Stimulated activated CD4-positive, alpha-beta T cell treated with anti-CD3 and anti-CD28 coated beads, Interleukin-12 subunit alpha, Interleukin-12 subunit beta, amount 100 ng/mL, for 4 hours (primary cell): ENCODE measurements around the gene DCTN2.
"Not testable (repeated sequence)": the region's sequence is repeated elsewhere in the genome, so short reads cannot be mapped to it uniquely, and the experiment has no call there.

Source experiments
- DNase-seq: peaks from one replicate; pipeline ENCODE4 v3.0.0-alpha.2; 2020

DCTN2 gene

DNA sequence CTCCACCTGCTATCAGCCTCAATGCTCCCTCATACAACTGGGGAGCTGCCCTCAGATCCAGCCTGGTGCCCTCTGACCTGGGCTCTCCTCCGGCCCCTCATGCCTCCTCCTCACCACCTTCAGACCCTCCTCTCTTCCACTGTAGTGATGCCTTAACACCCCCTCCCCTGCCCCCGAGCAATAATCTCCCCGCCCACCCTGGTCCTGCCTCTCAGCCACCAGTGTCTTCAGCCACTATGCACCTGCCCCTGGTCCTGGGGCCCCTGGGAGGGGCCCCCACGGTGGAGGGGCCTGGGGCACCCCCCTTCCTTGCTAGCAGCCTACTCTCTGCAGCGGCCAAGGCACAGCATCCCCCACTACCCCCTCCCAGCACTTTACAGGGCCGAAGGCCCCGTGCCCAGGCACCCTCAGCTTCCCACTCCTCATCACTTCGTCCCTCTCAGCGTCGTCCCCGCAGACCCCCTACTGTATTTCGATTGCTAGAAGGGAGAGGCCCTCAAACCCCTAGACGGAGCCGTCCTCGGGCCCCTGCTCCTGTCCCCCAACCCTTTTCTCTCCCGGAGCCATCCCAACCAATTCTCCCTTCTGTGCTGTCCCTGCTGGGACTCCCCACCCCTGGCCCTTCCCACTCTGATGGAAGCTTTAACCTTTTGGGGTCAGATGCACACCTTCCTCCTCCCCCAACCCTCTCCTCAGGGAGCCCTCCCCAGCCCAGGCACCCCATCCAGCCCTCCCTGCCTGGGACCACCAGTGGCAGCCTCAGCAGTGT, 21.2 kb downstream of the DCTN2 start:
- DNase-seq: no peak

DNA sequence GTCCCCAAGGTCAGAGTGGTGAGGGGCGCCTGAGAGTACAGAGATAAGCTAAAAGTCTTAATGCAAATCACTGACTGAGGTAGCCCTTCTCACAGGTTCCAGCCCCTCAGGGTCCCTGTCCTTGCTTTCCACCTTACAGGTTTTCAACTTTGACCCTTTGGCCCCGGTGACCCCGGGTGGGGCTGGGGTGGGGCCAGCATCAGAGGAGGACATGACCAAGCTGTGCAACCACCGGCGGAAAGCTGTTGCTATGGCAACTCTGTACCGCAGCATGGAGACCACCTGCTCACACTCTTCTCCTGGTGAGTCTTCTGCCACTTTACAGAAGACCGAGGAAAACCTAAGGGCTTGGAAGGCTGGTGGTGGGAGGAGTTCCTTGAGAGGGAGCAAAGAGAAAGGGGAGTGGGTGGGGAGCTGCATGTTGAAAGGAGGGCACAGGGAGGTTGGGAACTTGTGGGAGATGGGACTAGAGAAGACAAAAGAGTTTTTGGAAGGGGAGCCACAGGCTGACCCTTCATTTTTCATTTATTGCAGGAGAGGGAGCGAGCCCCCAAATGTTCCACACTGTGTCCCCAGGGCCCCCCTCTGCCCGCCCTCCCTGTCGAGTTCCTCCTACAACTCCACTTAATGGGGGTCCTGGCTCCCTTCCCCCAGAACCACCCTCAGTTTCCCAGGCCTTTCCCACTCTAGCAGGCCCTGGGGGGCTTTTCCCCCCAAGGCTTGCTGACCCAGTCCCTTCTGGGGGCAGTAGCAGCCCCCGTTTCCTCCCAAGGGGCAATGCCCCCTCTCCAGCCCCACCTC, 22.0 kb downstream of the DCTN2 start:
- no peak for DNase-seq

DNA sequence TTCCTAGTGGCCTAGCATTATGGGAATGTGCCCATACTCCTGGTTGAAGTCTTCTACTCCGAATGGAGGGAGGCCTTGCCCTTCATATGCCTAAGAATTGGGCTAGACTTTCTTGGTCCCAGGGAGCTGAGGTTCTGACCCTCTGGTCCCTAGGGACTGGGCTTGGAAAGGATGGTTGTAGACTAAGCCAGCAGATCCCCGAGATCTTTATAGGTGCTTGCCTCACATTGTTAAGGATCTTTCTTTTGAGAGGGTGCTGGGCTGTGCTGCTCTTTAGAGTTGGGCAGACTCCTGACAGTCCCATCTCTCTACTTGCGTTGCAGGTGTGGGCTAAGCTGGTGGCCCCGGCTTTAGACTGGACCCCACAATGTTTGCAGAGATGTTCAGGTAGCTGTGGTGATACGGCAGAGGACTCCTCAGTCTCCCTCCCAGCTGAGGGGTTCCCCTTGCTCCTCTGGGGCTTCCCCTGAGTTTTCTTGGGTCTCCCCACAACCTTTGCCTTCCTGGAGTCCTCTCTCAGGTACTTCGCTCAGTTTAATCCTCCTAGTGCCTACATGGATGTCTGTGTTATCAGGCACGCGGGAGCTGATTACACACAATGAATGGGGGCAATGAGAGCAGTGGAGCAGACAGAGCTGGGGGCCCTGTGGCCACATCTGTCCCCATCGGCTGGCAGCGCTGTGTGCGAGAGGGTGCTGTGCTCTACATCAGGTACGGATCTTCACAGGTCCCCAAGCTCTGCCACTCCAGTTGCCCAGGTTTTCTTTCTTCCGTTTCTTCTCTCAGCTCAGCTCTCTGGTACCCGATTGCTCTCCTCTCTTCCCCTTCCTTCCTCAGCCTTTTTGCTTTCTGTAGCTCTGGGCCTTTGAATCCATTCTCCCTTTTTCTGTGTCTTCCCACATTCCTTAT, 23.0 kb downstream of the DCTN2 start:
- DNase-seq: no peak

DNA sequence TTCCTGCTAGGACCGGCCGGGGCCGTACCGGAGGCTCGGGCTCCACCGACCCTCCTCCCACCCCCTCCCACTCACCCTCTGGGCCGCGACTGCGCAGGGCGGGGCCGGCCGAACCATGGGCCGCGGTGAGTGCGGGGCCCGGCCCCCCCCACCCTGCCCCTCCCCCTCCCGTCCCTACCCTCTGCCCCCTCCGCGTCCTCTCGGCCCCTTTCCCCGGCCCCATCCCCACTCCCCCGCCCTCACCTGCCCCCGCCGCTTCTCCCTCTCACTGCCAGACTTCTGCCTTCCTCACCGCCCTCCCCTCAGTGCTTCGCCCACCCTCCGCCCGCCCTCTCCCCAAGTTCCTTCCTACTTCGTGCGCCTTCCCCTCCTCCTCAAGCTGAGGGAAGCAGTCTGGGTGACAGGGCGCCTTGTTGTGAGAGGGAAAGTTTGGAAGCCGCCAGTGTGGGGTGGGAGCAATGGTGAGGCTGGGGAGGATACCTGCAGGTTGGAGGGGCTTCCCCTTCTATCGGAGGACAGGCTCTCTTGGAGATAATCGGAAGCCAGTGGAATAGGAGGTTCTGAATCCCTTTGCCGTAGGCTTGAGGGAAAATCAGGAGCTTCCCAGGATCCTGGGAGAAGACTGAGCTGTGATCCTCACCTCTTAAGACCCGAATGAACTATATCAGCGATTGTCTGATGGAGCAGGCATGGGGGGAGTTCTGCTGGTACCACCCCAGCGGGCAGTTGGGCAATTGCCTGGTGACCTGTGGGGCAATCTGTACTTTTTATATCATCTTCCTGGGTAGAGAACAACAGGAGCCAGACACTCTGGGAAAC, 23.9 kb downstream of the DCTN2 start:
- DNase-seq: peak; percentile 52

DNA sequence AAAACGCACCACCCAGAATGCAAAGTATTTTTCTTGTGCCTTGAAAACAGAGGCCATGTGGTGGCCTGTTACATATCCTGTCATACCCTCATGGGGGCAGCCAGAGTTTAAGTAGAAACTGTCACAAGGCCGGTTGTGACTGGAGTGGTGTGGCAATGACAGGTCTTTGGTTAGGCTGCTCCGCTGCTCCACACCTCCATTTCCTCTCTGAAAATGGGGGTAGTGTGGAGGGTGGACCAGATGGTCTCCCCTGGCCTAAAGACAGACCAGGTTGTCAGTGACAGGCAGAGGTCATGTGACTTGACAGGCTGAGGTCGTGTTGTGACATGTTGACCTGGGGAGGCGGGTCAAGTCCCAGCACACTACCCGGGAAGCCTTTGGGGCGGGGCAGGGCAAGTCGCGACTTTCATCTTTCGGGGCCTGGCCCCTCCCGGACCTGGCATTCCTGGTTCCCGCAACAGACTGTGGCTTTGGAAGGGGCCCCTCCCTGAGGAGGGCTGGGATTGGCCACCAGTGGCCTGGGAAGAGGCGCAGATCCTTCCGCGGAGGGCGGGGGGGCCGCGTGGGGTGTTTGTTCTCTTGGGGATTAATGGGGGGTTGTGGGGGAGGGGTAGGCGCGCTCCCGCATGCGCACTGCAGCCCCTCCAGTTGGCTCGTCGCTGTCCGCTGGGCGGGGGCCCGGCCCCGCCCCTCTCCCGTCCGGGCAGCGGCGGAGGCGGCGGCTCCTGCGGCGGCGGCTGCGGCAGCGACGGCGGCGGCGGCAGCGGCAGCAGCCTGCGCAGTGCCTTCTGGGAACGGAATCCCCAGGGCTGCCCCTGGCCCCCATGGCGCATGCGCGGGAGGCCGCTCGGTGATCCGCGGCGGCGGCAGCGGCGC, 24.7 kb downstream of the DCTN2 start, which contains the start of gene MBD6:
MBD6 (plus strand) TSS at position 814 of the 876 bp plus-strand sequence. CDS start 1,480 bp downstream, outside the sequence.
- peak; percentile 86 for DNase-seq

DNA sequence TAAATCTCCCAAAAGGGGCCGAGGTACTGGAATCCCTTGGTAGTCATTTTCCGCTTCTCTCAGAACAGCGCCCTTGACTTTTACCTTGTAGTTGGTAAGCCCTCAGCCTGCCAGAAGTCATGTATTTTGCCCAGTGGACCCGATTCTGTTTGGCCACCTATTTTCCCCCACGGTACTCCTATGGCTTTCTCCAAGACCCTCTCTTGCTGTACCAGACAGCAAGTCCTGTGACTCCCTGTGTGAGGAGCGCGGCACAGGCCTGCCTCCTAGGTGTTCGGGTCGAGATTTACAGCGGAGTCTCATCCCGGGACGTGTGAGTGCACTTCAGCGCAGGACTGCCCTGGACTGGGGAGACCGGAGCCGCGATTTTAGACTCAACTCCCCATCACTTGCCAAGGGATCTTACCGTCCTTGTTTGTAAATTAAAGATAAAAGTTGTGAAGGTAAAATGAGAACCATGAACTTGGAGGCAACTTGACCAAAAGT, 25.4 kb downstream of the DCTN2 start:
- DNase-seq: no peak

DNA sequence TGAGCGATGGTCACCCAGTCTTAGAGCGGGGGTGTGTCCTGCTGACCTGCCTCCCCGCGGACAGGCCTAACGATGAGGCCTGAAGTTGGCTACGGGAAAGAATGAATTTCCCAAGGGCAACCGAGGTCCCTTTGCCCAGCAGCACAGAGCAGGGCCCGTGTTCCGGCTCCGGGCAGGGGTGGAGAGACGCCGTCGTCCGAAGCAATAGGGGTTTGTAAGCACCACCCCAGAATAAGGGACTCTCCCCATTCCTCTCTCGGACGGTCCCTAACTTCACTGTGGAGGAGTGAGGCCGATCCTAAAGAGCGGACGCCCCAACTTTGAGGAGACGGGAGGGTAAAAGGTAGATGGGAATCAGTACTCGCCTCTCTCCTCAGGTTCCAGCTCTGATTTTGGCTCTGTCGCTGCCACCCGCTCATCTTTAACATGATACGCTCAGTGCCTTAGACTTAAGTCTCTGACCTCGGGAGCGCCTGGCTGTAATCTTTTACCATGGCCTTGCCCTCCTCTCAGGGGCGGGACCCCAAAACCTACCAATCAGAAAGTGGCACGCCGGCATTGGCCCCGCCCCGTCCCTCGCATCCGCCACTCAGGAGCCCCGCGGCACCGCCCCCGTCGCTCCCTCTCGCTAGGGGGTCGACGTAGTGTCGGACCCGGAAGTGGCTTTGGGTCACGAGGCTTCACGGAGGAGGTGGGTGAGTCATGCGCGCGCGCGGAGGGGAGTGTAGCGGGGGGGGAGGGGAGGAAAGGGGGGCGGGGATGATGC, 26.8 kb downstream of the DCTN2 start, which contains the start of gene DDIT3:
DDIT3 (minus strand) TSS at position 462 of the 766 bp plus-strand sequence. CDS start 3,108 bp downstream, outside the sequence.
- peak; percentile 99 for DNase-seq

DNA sequence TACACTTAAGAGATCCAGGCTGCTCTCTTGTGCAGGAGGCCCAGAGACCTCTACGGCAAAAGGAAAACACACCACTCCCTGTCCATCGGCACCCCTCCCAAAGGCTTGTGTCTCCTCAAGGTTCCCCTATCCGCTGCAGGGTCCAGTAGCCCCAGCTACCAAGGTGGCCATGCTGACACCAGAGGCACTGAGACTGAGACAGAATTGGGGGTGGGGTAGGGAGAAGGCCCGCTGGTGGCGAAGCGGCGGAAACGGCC, 27.3 kb downstream of the DCTN2 start:
- DNase-seq: no peak

DNA sequence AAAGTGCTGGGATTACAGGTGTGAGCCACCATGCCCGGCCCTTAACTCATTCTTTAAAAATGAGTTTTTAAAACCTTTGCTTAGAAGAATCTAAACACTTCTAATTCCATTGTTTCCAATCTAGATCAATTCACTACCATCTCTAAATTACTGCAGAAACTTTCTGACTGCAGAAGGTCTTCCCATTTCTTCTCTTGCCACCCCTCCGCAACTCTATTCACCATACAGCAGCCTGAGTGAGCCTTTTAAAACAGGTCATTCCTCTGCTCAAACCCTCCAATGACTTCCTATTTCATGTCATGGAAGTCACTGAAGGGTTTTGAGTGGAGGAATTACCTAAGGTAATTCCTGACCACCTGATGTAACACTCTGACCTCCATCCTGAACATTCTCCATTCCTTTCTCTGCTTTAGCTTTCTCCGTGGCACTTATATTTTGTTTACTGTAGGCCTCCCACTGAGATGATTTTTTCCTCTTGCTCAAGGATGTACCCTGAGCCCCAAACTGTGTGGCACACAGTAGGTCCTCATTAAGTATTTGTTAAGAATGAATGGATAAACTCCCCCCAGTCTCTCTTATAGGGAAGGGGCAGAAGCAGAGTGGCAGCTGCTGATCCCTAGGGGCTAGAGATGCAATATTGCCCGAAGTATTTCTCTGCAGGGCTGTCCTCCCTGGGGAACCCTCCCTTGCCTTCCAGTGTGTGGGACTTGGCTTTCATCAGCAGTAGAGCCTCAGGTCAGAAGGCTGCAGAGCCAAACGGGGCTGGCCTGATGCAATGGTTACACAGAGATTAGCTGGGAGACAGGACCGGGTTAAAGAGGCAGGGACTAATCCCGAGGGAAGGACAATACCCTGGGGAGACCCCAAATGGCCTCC, 27.8 kb downstream of the DCTN2 start:
- no peak for DNase-seq

DNA sequence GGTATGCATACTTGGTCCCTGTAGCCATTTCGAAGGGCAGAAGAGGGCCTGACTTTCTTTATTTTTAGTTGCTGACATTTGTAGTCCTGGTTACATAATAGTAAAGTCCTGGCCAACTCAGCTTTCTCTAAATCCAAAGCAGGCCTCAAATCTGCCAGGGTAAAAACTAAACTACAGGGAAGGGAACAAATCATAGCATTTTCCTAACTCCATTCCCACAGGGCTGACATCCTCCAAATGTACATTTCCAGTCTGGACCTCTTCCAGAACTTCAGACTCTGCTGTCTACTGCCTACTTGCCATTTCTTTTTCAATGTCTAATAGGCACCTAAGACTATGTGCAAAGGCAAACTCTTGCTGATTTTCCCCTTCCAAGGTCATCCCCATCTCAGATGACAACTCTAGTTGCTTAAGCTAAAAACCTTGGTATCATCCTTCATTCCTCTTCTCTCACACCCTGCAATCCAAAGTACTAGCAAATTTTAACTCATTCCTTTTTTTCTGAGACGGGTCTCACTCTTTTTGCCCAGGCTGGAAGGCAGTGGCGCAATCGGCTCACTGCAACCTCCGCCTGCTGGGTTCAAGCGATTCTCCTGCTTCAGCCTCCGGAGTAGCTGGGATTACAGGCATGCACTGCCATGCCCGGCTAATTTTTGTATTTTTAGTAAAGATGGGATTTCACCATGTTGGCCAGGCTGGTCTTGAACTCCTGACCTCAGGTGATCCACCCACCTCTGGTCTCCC, 28.6 kb downstream of the DCTN2 start:
- DNase-seq: no peak

DNA sequence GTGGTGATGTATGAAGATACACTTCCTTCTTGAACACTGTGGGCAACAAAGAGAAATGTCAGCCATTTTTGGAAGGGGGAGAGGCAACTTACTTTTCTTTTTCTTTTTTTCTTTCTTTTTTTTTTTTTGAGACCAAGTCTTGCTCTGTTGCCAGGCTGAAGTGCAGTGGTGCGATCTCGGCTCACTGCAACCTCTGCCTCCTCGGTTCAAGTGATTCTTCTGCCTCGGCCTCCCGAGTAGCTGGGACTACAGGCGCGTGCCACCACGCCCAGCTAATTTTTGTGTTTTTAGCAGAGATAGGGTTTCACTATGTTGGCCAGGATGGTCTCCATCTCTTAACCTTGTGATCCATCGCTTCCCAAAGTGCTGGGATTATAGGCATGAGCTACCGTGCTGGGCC, 29.3 kb downstream of the DCTN2 start:
- not testable (repeated sequence) for DNase-seq

DNA sequence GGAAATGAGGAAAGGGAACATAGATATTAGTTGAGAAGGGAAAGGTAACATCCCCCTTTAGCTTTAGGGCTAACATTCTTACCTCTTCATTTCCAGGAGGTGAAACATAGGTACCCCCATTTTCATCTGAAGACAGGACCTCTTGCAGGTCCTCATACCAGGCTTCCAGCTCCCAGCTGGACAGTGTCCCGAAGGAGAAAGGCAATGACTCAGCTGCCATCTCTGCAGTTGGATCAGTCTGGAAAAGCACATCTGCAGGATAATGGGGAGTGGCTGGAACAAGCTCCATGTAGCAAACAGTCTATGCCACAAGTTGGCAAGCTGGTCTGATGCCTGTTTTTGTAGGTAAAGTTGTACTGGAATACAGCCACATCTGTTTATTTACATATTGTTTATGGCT, 29.8 kb downstream of the DCTN2 start:
- no peak for DNase-seq

DNA sequence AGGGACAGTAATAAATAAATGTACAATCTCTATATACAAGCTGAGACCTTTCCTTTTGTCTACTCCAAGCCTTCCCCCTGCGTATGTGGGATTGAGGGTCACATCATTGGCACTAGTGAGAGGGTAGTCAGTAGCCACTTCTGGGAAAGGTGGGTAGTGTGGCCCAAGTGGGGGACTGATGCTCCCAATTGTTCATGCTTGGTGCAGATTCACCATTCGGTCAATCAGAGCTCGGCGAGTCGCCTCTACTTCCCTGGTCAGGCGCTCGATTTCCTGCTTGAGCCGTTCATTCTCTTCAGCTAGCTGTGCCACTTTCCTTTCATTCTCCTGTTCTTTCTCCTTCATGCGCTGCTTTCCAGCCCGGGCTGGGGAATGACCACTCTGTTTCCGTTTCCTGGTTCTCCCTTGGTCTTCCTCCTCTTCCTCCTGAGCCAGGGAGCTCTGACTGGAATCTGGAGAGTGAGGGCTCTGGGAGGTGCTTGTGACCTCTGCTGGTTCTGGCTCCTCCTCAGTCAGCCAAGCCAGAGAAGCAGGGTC, 30.3 kb downstream of the DCTN2 start:
- no peak for DNase-seq

DNA sequence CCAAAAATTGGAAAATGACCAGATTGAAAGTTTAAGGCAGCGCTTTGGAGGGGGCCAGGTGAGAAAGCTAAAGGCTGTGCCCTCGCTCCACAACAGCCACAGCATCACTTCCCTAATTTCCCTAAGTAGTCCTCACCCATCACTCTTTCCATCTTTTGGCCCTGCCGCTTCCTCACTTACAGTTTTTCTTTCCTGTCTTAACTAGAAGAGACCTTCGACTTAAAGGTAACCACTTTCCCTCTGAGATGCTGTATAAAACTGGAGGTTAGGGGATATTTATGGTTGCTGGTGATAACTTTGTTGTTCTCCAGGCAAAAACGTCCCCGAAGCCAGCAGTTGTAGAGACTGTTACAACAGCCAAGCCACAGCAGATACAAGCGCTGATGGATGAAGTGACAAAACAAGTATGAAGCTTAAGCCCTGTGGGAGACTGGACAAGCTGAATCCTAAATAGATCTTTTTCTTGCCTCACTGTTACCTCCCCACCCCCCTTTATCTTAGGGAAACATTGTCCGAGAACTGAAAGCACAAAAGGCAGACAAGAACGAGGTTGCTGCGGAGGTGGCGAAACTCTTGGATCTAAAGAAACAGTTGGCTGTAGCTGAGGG, 31.0 kb downstream of the DCTN2 start:
- DNase-seq: no peak

DNA sequence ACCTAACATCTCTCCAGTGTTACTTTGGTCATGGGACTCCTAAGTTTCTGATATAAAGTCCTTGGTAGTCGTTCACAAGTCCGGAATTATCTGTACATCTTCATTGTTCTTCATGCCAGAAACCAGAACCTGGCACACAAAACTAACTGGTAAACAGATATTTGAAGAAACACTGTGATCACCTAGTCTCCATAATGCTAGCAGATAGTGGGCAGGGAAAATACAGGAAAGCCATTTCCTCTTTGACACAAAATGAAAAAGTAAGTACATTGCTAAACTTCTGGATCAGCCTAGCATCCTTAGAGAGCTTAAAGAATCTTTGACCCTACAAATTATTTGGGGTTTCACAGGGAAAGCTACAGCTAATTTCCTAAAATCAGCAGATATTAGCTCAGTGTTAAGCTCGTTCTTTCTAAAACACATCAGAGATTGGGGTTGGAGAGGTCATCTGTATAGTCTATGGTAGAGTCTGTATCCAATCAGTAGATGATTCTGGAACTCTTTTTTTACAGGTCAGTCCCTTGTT, 31.5 kb downstream of the DCTN2 start:
- DNase-seq: no peak

DNA sequence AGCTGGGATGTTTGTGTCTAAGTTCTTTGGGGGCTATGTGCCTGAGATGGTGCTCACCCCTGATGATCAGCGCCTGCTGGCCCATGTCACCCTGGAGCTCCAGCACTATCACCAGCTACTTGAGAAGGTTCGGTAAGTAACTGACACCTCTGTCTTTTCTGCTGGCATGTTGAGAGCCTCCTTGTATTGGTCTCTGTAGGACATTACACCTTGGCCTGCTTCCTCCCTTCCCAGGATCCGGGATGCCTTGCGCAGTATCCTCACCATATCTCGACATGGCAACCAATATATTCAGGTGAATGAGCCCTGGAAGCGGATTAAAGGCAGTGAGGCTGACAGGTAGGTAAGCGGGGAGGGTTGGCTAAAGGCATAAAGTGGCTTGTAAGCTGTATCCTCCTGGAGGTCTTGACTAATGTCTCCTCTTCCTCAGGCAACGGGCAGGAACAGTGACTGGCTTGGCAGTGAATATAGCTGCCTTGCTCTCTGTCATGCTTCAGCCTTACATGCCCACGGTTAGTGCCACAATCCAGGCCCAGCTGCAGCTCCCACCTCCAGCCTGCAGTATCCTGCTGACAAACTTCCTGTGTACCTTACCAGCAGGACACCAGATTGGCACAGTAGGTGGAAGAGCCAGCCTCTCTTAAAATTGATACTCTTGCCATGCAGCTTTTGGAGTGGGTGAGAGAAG, 32.1 kb downstream of the DCTN2 start:
- no peak for DNase-seq

DNA sequence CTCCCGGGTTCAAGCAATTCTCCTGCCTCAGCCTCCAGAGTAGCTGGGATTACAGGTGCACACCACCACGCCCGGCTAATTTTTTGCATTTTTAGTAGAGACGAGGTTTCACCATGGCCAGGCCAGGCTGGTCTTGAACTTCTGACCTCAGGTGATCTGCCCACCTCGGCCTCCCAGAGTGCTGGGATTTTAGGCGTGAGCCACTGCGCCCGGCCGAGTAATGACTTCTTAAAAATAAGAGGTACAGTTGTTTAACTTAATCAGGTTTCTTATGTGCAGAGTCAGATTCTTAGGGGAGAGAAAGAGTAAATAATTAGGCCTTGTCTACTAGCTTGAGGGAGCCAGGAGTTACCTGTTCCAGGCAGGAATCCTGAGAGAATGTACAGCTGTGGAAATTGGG, 32.7 kb downstream of the DCTN2 start:
- not testable (repeated sequence) for DNase-seq
